NCI-H526 (cell line): ENCODE results near the gene TLR8.
A peak's percentile ranks its signal among the peaks of the same experiment; 100 is the strongest.

Source experiments
- DNase-seq, 2 experiments: peaks; one replicate each; lab custom pipeline; 2025; lab: John Stamatoyannopoulos, UW

The TLR8 gene

DNA sequence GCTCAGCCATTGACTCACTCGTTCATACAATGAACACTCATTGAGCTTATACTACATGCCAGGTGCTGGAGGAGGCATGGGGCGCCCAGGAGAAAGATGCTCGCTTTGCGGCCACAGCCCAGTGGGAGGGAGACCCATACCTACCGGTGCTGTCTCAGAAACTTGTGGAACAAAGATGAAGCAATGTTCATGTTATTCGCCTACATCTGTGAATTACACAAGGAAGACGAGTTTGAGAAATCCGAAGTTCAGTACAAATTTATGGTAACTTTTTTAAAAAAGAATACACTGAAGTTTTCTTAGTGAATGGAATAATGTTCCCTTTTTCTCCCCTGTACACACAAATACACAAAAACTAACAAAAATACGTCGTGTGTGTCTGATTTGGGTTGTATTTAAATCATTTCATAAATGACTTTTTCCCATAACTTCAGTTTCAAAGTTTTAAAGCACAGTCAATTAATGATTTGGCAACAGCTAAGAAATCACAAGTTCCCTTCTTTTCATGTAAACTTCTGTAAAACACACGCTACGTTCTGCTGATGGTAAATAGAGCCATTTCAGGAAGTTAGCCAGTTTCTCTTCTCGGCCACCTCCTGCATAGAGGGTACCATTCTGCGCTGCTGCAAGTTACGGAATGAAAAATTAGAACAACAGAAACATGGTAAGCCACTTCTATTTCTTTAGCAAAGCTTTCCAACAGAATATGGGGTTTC, at the start of gene TLR8:
Gene TLR8, plus strand, starts transcription at position 575 of the 716 bp plus-strand sequence. Its CDS starts 87 bp downstream, at position 662.
- DNase-seq: no peak

DNA sequence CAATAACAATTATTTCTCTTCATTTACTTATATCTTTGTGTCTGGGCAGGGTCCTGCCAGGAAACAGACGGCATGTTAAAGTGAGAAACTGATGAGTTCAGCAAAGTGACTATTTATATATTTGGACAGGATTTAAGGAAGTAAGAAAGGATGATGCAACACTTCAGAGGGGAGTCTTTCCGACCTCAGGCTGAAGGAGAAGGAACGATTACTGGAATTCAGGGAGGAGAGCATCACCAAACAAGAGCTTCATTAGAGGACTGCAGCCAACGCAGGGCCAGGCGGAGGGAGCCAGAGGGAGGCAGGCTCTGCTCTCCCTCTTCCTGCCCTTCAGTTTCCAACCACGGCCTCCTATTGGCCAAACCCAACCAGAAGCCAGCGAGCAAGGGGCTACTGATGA, 41.1 kb upstream of the TLR8 start:
- no peak for DNase-seq

DNA sequence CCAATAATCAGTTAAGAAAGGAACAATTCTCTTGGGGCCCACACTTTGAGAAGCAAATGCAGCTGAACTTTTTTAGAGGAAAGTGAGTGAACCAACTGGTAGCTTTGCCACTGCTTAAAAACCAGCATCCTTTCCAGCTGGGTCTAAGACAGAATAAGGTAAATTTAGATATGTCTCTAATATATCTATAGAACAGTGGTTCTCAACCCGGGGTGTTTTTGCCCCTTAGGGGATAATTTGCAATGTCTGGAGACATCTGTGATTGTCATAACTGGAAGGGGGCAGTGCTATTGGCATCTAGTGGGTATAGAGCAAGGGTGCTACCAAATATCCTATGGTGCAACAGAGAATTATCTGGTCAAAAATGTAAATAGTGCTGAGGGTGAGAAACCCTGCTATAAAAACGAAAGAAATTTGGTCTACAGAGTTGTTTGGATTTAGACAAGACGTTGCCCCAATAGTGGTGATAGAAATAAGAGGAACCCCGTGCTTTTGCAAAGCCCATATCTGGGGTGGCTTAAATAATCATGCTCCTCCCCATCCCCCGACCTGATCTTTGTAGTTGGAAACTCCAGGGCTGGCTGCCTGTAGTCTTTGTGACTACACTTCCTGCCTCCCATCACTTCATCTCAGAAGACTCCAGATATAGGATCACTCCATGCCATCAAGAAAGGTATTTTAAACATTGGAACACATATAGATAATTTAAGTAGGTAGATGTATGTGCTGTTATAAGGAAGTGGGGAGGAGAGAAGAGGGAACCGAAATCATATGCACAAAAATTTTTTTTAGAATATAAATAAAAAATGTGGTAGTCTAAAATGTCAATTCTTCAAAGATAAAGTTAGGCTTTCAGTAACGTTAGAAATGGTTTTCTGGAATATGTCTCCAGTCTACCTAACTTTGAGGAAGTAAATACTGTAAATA, 39.7 kb upstream of the TLR8 start, which contains the start of gene TLR7:
Gene TLR7, plus strand, starts transcription at position 622 of the 927 bp plus-strand sequence. CDS start 507 bp downstream, outside the sequence.
- no peak for DNase-seq

DNA sequence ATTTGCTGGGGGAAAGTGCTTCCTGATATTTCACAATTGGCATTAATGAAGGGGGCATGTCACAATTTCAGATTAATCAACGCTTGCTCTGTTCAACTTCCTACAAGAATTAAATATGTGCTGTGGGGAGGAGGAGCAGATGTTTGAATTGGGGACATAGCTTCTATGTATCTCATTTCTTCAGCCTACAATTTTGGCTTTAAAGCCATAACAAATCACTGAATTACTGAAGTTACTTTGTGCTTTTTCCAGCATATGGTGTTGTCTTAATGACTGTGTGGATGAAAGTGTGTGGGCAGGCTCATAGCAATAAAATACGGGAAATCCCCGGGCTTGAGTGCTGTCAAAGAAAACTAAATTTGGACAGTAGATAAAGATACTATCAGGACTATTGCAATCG, 38.7 kb upstream of the TLR8 start:
- DNase-seq: no peak

DNA sequence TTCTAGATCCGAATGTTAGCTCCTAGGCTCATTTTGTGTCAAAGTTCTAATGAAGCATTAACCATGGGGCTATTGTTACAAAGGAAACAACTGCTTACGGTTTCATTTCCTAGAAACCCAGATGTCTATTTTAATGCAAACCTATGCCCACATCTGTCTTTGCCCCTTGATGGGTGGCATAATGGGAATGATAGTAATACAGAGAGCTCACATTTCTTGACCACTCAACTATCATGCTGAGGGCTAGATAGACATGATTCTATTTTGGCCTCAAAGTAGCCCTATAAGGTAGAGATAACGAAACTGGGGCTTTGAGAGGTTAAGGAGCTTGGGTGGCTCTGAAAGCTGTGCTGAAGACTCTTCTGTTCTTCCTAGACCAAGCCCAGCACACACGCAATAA, 37.7 kb upstream of the TLR8 start:
- no peak for DNase-seq

DNA sequence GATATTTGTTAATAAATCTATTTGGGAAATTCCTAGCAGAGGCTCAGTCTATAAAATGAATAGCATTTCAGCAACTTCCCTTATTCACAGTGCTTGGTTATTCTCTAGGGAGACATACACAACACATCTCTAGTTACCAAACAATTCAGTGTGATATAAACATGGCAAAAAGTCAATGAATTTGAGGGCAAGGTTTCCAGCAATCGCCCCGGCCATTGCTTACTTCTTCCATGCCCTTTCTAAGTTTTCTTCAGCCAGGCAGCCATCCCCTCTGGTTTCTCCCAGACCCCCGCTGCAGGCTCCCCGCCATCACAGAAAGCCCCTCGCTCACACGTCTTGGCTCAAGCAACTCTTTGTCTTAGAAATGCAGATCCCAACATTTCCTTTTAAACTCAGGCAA, 35.2 kb upstream of the TLR8 start:
- DNase-seq: no peak

DNA sequence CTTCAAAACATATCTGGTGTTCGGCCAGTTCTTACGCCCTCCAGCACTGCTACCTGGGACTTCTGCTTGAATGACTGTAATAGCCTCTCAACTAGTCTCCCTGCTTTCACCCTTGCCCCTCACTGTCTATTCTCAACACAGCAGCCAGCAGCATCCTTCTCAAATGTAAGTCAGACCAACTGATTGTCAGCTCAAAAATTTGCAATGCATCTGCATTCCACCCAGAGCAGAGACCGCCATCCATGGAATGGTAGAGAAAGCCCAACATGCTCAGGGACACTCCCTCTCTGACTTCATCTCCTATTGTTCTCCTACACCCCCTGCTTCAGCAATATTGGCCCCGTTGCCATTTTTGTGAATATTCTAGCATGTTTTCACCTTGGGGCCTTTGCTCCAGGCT, 33.7 kb upstream of the TLR8 start:
- DNase-seq: no peak

DNA sequence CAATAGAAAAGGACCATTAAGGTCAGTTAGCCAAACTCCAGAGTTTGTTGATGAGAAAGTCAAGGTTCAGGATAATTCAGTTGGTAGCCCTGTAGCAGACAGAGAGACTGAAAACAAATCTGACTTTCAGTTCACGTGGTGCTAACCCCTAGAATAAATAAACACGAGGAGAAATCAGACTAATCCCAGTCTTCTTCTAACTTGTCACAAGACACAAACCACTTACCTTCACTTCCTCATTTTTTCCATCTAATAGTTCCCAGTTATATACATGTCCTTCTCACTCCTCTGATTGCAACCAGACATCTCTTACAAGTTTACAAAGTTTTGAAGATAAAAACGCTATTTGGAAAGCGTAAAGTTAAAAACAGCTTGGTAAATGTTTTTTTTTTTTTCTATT, 31.8 kb upstream of the TLR8 start:
- no peak for DNase-seq

DNA sequence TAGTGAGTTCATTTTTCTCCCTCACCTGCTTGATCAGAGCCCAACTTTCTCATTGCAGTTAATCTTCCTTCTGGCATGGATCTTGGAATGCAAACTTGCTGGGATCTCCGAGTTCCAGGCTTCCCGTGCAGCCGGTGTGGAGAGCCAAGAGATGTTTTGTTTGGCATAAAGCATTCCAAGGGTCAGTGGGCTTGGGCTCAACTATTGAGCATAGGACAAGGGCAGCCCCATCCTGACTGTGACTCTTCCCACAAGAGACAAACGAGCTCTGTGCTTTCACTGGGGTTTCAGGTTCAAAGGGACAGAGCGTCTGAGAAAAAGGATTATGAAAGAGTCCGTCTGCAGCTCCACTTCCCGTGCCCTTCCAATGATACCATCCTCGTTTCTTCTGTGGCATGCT, 29.0 kb upstream of the TLR8 start:
- no peak for DNase-seq

DNA sequence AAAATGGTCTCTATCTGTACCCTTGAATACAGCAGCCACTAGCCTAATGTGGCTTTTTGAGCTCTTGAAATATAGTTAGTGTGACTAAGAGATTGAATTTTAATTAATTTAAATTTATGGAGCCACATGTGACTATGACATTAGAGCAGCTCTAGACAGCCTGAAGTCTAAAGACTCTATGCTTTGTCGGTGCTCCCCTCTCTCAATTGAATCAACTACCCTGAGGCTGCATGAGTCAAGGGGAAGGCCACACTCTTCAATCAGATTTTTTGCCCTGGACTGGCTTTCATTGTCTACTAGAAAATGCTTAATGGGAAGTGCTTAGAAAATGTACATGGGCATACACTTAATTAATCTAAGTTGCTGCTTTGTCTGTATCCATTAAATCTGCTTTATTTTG, 27.9 kb upstream of the TLR8 start:
- no peak for DNase-seq

DNA sequence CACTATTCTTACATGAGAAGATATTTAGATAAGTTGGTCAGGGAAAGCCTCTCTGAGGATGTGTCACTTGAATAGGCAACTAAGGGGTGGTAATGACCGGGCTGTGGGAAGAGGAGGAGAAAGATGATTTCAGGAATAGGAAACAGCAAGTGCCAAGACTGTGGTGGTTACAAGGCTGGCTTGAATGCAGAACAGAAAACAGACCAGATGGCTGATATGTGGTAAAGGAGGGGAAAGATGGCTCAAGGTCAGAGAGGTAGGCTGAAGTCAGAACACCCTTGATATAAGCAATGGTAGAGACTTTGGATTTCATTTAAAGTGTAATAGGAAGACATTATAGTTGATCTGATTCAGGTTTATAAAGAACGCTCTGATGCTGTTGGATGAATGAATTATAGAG, 24.5 kb upstream of the TLR8 start:
- DNase-seq: no peak

DNA sequence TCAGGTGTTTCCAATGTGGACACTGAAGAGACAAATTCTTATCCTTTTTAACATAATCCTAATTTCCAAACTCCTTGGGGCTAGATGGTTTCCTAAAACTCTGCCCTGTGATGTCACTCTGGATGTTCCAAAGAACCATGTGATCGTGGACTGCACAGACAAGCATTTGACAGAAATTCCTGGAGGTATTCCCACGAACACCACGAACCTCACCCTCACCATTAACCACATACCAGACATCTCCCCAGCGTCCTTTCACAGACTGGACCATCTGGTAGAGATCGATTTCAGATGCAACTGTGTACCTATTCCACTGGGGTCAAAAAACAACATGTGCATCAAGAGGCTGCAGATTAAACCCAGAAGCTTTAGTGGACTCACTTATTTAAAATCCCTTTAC, 20.9 kb upstream of the TLR8 start:
- DNase-seq: no peak

DNA sequence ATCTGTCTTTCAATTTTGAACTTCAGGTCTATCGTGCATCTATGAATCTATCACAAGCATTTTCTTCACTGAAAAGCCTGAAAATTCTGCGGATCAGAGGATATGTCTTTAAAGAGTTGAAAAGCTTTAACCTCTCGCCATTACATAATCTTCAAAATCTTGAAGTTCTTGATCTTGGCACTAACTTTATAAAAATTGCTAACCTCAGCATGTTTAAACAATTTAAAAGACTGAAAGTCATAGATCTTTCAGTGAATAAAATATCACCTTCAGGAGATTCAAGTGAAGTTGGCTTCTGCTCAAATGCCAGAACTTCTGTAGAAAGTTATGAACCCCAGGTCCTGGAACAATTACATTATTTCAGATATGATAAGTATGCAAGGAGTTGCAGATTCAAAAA, 19.9 kb upstream of the TLR8 start:
- no peak for DNase-seq

DNA sequence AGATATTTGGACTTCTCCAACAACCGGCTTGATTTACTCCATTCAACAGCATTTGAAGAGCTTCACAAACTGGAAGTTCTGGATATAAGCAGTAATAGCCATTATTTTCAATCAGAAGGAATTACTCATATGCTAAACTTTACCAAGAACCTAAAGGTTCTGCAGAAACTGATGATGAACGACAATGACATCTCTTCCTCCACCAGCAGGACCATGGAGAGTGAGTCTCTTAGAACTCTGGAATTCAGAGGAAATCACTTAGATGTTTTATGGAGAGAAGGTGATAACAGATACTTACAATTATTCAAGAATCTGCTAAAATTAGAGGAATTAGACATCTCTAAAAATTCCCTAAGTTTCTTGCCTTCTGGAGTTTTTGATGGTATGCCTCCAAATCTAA, 19.3 kb upstream of the TLR8 start:
- DNase-seq: no peak

DNA sequence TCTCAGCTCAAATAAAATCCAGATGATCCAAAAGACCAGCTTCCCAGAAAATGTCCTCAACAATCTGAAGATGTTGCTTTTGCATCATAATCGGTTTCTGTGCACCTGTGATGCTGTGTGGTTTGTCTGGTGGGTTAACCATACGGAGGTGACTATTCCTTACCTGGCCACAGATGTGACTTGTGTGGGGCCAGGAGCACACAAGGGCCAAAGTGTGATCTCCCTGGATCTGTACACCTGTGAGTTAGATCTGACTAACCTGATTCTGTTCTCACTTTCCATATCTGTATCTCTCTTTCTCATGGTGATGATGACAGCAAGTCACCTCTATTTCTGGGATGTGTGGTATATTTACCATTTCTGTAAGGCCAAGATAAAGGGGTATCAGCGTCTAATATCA, 18.7 kb upstream of the TLR8 start:
- DNase-seq: no peak

DNA sequence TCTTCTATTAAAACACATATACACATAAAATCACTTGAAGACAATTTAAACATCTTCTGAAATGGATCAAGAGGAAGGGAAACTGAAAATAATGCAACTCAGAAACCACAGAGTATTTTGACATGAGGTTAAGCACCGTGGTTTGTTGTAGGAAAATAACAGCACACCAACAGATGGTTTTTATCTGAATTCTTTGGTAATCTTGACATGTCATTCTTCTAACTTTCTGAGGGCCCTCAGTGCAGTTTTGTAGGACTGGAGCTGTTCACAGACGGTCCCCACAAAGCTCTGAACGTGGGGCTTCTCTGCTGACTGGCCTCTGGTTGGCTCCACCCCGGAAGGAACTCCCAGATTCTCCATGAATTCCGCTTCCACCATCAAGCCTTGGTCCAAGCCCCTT, 16.0 kb upstream of the TLR8 start:
- DNase-seq: no peak

DNA sequence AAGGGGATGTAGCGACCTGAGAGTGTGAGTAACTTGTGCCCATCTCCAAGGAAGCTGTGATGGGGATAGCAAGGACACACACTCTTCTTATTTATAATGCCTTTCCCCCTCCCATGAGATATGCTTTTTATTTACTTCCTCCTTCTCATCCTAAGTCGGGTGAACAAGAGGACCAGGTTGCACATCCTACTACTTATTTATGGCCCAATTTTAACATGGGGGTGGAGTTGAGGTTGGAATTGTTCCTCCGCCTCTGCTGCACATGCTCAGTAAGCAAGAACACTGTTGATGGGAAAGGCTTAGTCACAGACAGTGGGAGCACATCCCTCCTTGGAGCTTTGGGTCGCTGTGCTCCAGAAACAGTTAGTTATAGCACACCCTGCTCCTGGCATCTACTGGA, 15.2 kb upstream of the TLR8 start:
- DNase-seq: no peak

DNA sequence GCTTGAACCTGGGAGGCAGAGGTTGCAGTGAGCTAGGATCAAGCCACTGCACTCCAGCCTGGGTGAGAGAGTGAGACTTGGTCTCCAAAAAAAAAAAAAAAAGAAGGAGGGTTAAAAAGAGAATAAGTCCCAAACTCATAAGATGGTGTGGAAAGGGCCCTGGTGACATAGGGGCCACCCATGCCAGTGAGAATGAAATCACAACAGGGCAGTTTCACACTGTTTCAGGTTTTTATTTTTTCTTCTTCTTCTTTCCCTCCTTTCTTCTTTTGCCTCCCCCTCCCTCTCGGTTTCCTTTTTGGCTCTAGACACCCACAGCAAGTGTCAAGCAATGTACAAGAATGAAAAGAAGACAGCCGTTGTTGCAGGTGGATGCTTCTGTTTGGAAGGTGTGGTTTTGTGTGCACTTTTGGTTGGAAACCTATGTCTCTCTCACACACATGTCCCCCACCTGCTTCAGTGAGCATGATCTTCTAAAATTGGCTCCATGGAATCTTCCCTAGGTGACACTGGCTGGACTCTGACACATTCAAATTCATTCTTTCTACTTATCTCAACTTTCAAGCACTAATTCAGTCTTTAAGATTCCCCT, 14.4 kb upstream of the TLR8 start:
- DNase-seq: no peak

DNA sequence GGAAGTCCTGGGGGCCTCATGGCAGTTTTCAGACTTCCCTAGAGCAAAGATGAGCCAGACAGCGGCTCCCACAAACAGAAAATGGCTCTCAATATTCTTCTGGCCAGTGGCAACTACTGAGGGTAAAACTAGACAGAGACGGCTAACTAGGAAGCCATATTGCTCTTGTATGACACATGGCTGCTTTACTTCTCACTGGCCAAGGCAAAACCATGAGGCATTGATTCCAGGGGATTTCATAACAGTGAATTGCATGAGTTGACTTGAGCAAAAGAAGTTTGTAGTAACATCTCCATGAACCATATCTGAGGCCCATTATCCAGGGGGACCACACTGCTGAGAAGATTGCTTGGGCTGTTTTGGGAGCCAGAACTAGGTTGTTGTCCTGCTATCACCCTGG, 13.7 kb upstream of the TLR8 start:
- no peak for DNase-seq

DNA sequence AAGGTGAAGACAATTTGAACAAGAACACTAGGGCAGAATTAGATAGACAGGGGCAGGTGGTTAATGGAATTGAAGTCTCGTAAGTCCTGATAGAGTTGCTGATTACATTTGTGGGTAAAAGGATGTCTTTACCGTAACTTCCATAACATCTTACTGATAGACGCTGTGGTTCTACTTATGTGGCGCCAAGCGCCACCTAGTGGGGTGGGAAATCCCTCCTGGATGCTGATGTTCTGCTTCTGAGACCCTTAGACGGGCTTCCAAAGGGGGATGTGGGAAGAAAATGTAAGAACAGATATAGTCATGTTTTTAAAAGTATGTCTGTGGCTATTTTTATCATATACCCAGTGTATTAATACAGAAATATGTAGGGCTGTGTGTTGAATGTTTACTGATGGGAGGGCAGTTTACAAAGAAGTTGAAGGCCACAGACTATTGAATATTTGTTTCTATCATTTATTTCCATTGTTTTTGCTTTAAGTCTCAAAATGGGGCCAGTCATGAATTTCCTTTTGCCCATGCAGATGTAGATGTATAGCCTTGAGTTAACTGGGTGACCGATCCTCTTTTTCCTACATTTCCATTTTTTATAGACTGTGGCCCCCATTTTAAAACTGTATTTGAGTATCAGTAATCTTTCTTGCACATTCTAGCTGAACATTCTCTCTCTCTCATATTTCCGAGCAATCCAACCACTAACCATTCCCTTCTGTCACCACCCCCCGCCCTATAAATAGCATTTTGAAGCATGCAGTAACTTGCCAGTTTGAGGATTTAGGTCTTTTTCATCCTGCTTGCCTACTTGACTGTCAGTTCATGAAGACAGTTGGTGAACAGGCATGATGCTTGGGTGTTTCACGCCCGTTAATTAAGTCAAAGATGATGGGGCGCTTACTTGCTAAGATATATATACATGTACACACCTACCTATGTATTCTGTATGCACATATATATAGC, 12.1 kb upstream of the TLR8 start:
- DNase-seq: peak in 1 of 2 experiments; percentile 66

DNA sequence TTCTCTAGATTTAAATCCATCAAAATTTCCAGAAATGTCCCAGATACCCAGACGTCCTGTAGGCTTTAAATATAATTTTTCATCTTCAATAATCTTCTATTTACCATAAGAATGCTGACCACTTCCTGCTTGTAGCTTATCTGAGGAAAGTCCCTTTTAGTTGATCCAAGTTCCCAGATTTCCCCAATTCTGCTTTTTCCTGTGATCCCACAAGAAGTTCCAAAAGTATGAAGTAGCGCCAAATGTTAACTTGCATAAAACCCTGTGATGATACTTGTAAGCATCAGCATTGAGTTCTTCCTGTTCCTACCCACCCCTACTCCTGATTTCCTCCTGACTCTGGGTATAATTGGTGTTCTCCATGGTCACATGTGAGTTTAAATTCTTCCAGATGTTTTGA, 10.6 kb upstream of the TLR8 start:
- DNase-seq: no peak

DNA sequence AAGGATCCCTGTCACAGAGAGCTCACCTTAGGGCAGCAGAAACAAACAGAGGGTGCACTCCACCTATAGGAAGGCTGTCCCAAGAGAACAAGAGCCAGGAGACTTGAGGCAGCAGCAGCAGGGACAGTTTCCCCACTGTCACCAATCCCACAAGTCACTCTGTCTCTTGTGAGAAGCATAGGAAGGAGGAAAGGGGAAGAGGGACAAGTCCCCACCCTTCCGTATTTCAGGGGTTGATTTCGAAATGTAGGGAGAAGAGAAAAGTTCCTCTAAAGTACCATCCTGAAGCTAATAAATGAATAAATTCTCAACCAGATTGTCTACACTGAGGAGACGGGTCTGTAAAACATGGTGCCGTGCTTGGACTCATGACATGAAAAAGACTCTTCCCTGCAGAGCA, 9.5 kb upstream of the TLR8 start:
- DNase-seq: no peak
